Measurements from ENCODE around the gene TMEM255B.

TMEM255B gene

GRCh38 chr13:113862931-113863523 lies 104.0 kb downstream of the TMEM255B start:
- Histone ChIP-seq H4K20me1 (ENCODE audit: insufficient read depth, low read length) (no peaks in the 10 kb centered on the region), H3K9me3 (ENCODE audit: low read length) (0 out of 2 replicates have a peak, but pooled peaks cover 4% of the 10 kb centered on the region), H3K79me2 (ENCODE audit: insufficient read depth, low read length) (no peaks in the 10 kb centered on the region), H3K9me2 (ENCODE audit: low read depth, low read length) (no peaks in the 10 kb centered on the region), H3K4me1 (ENCODE audit: insufficient read depth, low read length, severe bottlenecking) (no peaks in the 10 kb centered on the region), H3K36me3 (ENCODE audit: insufficient read depth, low read length) (no peaks in the 10 kb centered on the region), H3K4me2 (ENCODE audit: low read length) (no peak overlapping the region), H3F3A (ENCODE audit: insufficient read depth, low read length) (no peaks in the 10 kb centered on the region), H3K9ac (ENCODE audit: low read length) (no peak overlapping the region), H3K4me3 (ENCODE audit: low read depth, low read length, poor library complexity, severe bottlenecking) (no peak overlapping the region), H3K27ac (ENCODE audit: low read depth, low read length, poor library complexity, severe bottlenecking) (no peak overlapping the region), H2AFZ (ENCODE audit: low read length) (no peak overlapping the region), H3K27me3 (ENCODE audit: insufficient read depth, low read length) (peaks cover 16% of the 10 kb centered on the region; the same call in 1 of the 2 replicates)
- no peak for TF ChIP-seq CTCF (IDR thresholded peaks at IDR 0.05; ENCODE audit: low read length)
- TF ChIP-seq EZH2 (IDR thresholded peaks at IDR 0.05; ENCODE audit: borderline replicate concordance, low read length) = no peak

GRCh38 chr13:113863524-113864272 lies 104.7 kb downstream of the TMEM255B start, which contains the start of gene GAS6:
GAS6 (minus strand) TSS chr13:113864076; CDS start chr13:113863920, 156 bp downstream.
- no peak within 1 kb of the TSS for H3K9ac ChIP-seq (ENCODE audit: low read length)
- H3K36me3 ChIP-seq (ENCODE audit: insufficient read depth, low read length) = no peaks in the 10 kb centered on the region
- H3K27me3 ChIP-seq (ENCODE audit: insufficient read depth, low read length) = peaks cover 21% of the 10 kb centered on the region; the same call in 1 of the 2 replicates
- H3F3A ChIP-seq (ENCODE audit: insufficient read depth, low read length) = no peaks in the 10 kb centered on the region
- no peaks in the 10 kb centered on the region for H3K79me2 ChIP-seq (ENCODE audit: insufficient read depth, low read length)
- no peak within 1 kb of the TSS for H2AFZ ChIP-seq (ENCODE audit: low read length)
- TF ChIP-seq CTCF (IDR thresholded peaks at IDR 0.05; ENCODE audit: low read length) (no peak), EZH2 (IDR thresholded peaks at IDR 0.05; ENCODE audit: borderline replicate concordance, low read length) (no peak)
- H3K27ac ChIP-seq (ENCODE audit: low read depth, low read length, poor library complexity, severe bottlenecking) = no peak within 1 kb of the TSS
- H3K9me3 ChIP-seq (ENCODE audit: low read length) = 0 out of 2 replicates have a peak, but pooled peaks cover 4% of the 10 kb centered on the region
- H3K9me2 ChIP-seq (ENCODE audit: low read depth, low read length) = no peaks in the 10 kb centered on the region
- H3K4me3 ChIP-seq (ENCODE audit: low read depth, low read length, poor library complexity, severe bottlenecking) = no peak within 1 kb of the TSS
- no peak within 1 kb of the TSS for H3K4me2 ChIP-seq (ENCODE audit: low read length)
- no peaks in the 10 kb centered on the region for H3K4me1 ChIP-seq (ENCODE audit: insufficient read depth, low read length, severe bottlenecking)
- no peaks in the 10 kb centered on the region for H4K20me1 ChIP-seq (ENCODE audit: insufficient read depth, low read length)

GRCh38 chr13:113864273-113864890 lies 105.4 kb downstream of the TMEM255B start:
- H3K9ac ChIP-seq (ENCODE audit: low read length) = no peak overlapping the region
- no peak overlapping the region for H3K4me2 ChIP-seq (ENCODE audit: low read length)
- no peaks in the 10 kb centered on the region for H3F3A ChIP-seq (ENCODE audit: insufficient read depth, low read length)
- H4K20me1 ChIP-seq (ENCODE audit: insufficient read depth, low read length) = no peaks in the 10 kb centered on the region
- H3K36me3 ChIP-seq (ENCODE audit: insufficient read depth, low read length) = no peaks in the 10 kb centered on the region
- H3K4me1 ChIP-seq (ENCODE audit: insufficient read depth, low read length, severe bottlenecking) = no peaks in the 10 kb centered on the region
- 0 out of 2 replicates have a peak, but pooled peaks cover 4% of the 10 kb centered on the region for H3K9me3 ChIP-seq (ENCODE audit: low read length)
- no peak overlapping the region for H3K27ac ChIP-seq (ENCODE audit: low read depth, low read length, poor library complexity, severe bottlenecking)
- no peak overlapping the region for H2AFZ ChIP-seq (ENCODE audit: low read length)
- H3K4me3 ChIP-seq (ENCODE audit: low read depth, low read length, poor library complexity, severe bottlenecking) = no peak overlapping the region
- peaks cover 22% of the 10 kb centered on the region; the same call in 1 of the 2 replicates for H3K27me3 ChIP-seq (ENCODE audit: insufficient read depth, low read length)
- no peaks in the 10 kb centered on the region for H3K9me2 ChIP-seq (ENCODE audit: low read depth, low read length)
- TF ChIP-seq EZH2 (IDR thresholded peaks at IDR 0.05; ENCODE audit: borderline replicate concordance, low read length) = no peak
- no peak for TF ChIP-seq CTCF (IDR thresholded peaks at IDR 0.05; ENCODE audit: low read length)
- H3K79me2 ChIP-seq (ENCODE audit: insufficient read depth, low read length) = no peaks in the 10 kb centered on the region

All from OCI-LY1 (cell line).